Smooth muscle cell (in vitro differentiated cells): Measurements from ENCODE around the gene ZNF750. TPM values are rescaled to one million over a fixed set of nuclear protein-coding genes. Genes with fewer than 3 reads are reported as not detected.

Experiments
- DNase-seq: peaks from one replicate; lab custom pipeline; 2025; ENCODE audit not compliant: unreplicated experiment; lab: John Stamatoyannopoulos, UW
- H2AFZ ChIP-seq: fragments of 200-600 bp; sonication (generic); 2 replicates; pipeline ENCODE4 v1.6.0; 2016; ENCODE audit warnings: antibody characterized with exemption, low read depth, mild to moderate bottlenecking
- H3F3A ChIP-seq: fragments of 200-600 bp; sonication (generic); 2 replicates; pipeline ENCODE4 v1.6.0; 2017; ENCODE audit warnings: antibody characterized with exemption, low read depth
- H3K27ac ChIP-seq: fragments of 200-600 bp; sonication (generic); 2 replicates; pipeline ENCODE4 v1.5.1; 2016; ENCODE audit warnings: low read depth, mild to moderate bottlenecking
- H3K27me3 ChIP-seq: fragments of 200-600 bp; sonication (generic); 2 replicates; pipeline ENCODE4 v1.6.1; 2016; ENCODE audit warnings: low read depth, mild to moderate bottlenecking
- H3K36me3 ChIP-seq: fragments of 200-600 bp; sonication (generic); 2 replicates; pipeline ENCODE4 v1.5.1; 2016; ENCODE audit warnings: low read depth
- H3K4me1 ChIP-seq: fragments of 200-600 bp; sonication (generic); 2 replicates; pipeline ENCODE4 v1.5.1; 2016; ENCODE audit warnings: low read depth
- H3K4me2 ChIP-seq: fragments of 200-600 bp; sonication (generic); 2 replicates; pipeline ENCODE4 v1.6.0; 2016; ENCODE audit warnings: mild to moderate bottlenecking
- H3K4me3 ChIP-seq: fragments of 200-600 bp; sonication (generic); 2 replicates; pipeline ENCODE4 v1.5.1; 2016; ENCODE audit warnings: mild to moderate bottlenecking
- H3K79me2 ChIP-seq: fragments of 200-600 bp; sonication (generic); 2 replicates; pipeline ENCODE4 v1.6.0; 2016; ENCODE audit warnings: low read depth, mild to moderate bottlenecking
- H3K9ac ChIP-seq: fragments of 200-600 bp; sonication (generic); 2 replicates; pipeline ENCODE4 v1.6.0; 2016; ENCODE audit warnings: low read depth
- H3K9me3 ChIP-seq: fragments of 200-600 bp; sonication (generic); replicated peaks from 2 replicates; pipeline ENCODE4 v1.5.1; 2016; ENCODE audit warnings: low read depth
- H4K20me1 ChIP-seq: fragments of 200-600 bp; sonication (generic); 2 replicates; pipeline ENCODE4 v1.6.0; 2016; ENCODE audit warnings: low read depth
- WGBS: methylation state at CpG from one replicate; pipeline ENCODE4 v1.1.7; 2016; ENCODE audit warnings: low lambda C conversion rate; 5-methylcytosine and 5-hydroxymethylcytosine counted together
- polyA plus RNA-seq: library from polyadenylated mRNA; unstranded; fragments of >200 nt; fragmentation: Nextera tagmentation; extraction: Ambion mirVana; gene quantifications from 2 replicates; pipeline ENCODE4 v1.2.1, GENCODE V29; 2016
- total RNA-seq: library from RNA; depleted of rRNA; stranded (reverse); fragments of >200 nt; gene quantifications from 2 replicates; pipeline ENCODE4 v1.2.3, GENCODE V29; 2014
- TF ChIP-seq, protein P1 (sequence below): fragments of 200-600 bp; sonication (generic); IDR thresholded peaks from 2 replicates; pipeline ENCODE4 v1.5.1; 2017; ENCODE audit warnings: borderline replicate concordance, mild to moderate bottlenecking, antibody characterized with exemption; ENCODE audit not compliant: insufficient read depth, poor library complexity, severe bottlenecking

Gene ZNF750
- total and polyA plus RNA-seq, 2 experiments from 2014 or later = 0.93 to 7.1 TPM

DNA sequence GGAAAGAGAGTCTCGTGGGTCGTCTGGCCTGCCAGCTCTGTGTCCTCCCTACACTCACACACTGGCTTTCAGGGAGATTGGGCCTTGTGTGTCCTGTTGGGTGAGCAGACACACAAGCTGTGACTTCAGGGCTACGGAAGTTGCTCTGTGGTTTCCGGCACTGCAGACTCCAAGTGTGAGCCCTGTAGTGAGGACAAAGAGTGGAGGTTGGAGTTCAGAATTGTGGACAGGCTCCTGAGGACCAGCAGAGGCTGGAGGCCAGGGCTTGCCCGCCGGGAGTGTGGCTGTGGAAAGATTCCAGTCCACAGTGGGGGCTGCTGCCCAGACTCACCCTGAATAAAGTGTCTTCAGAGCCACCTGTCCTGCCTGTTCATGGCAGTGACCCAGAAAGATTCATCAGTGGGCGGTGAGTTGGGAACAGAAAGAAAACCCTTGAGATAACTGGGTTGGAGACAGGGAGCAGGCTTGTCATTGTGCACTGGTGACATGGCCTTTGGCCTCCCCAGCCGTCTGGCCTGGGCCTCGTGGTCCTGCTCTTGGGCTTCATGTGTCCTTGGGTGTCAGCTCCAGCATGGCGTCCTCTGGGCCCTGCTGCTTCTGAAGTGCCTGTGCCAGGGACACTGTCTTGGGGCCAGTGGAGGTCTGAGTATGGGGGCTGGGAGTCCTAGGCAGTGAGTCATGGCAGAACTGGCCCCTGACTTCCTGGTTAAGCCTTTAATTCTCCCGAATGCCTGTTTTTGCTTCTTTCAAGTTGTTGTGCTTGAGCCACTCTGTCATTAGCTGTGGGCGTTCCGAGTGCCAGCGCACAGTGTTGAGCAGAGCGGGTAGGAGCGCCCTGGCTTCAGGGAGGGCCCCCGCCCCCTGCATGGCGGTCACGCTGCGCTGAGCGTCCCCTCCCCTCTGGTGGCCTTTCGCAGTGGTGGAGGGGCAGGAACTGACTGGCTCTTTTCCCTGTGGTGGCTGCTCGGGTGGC, 19.9 kb upstream of the ZNF750 start:
- Histone ChIP-seq H2AFZ (no peak overlapping the region), H3K27me3 (no peaks in the 10 kb centered on the region), H3K4me2 (peak overlapping the region; percentile 79), H4K20me1 (no peaks in the 10 kb centered on the region), H3K4me1 (peaks cover 45% of the 10 kb centered on the region), H3K4me3 (no peak overlapping the region), H3K9me3 (no peaks in the 10 kb centered on the region), H3F3A (peaks cover 21% of the 10 kb centered on the region), H3K79me2 (no peaks in the 10 kb centered on the region), H3K9ac (peak overlapping the region; percentile 72), H3K36me3 (no peaks in the 10 kb centered on the region), H3K27ac (peak overlapping the region; percentile 91)
- peak; percentile 57 for DNase-seq
- 9% methylated on average over 21 of the region's 23 CpGs for WGBS
- TF ChIP-seq, protein P1, sequence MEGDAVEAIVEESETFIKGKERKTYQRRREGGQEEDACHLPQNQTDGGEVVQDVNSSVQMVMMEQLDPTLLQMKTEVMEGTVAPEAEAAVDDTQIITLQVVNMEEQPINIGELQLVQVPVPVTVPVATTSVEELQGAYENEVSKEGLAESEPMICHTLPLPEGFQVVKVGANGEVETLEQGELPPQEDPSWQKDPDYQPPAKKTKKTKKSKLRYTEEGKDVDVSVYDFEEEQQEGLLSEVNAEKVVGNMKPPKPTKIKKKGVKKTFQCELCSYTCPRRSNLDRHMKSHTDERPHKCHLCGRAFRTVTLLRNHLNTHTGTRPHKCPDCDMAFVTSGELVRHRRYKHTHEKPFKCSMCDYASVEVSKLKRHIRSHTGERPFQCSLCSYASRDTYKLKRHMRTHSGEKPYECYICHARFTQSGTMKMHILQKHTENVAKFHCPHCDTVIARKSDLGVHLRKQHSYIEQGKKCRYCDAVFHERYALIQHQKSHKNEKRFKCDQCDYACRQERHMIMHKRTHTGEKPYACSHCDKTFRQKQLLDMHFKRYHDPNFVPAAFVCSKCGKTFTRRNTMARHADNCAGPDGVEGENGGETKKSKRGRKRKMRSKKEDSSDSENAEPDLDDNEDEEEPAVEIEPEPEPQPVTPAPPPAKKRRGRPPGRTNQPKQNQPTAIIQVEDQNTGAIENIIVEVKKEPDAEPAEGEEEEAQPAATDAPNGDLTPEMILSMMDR = no peak

DNA sequence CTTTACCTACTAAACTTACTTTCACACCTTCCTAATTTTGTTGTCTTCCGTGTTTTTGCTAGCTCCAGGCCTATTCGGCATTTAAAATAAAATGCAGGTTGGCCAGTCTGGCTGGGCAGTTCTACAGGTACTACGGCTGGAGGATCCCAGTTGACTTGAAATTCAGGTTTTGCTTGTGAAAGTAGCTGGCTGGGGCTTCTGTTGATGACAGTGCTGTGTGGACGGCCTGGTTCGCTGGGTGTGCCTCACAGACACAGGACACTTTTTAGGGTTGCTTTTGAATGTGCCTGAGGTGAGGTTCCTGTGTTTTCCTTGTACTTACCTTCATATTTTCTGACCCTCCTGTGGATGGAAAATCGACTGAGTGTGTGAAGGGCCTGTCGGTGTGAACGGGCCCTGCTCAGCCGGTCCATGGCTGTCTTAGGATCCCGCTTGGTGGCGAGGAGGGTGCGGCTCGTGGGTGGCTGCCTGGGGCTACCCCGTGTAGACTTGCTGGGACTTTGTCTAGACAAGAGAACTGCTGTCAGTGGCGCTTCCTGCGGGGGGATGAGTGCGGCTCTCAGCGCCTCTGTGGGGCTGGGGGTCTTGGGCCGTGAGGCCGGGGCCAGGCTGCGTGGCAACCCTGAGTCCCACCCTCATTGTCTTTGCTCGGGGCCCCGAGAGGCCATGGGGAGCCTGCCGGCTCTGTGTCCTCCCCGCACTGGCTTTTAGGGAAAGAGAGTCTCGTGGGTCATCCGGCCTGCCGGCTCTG, 18.7 kb upstream of the ZNF750 start:
- H2AFZ ChIP-seq = no peak overlapping the region
- TF ChIP-seq, protein P1 = no peak
- peaks cover 34% of the 10 kb centered on the region for H3K4me1 ChIP-seq
- no peaks in the 10 kb centered on the region for H3K79me2 ChIP-seq
- DNase-seq = no peak
- peak overlapping the region; percentile 91 for H3K27ac ChIP-seq
- H3F3A ChIP-seq = peaks cover 16% of the 10 kb centered on the region
- 68% methylated on average over 26 of the region's 28 CpGs for WGBS
- peak overlapping the region; percentile 27 for H3K4me2 ChIP-seq
- H3K36me3 ChIP-seq = no peaks in the 10 kb centered on the region
- no peaks in the 10 kb centered on the region for H3K27me3 ChIP-seq
- H3K9ac ChIP-seq = peak overlapping the region; percentile 72
- H3K9me3 ChIP-seq = no peaks in the 10 kb centered on the region
- no peaks in the 10 kb centered on the region for H4K20me1 ChIP-seq
- H3K4me3 ChIP-seq = no peak overlapping the region

DNA sequence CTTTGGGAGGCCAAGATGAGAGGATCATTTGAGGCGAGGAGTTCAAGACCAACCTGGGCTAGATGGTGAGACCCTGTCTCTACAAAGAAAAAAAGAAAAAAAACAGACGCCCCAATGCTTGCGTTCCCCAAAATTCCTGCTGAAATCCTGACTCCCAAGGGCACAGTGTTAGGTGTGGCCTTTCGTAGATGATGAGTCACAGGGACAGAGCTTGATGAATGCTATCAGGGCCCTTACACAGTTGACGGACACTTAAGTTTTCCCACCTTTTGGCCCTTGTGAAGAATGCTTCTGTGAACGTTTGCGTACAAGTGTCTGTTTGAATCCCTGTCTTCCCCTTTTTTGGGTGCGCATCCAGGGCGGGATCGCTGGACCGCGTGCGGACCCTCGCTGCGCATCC, 16.5 kb upstream of the ZNF750 start:
- WGBS = 85% methylated on average over 15 of the region's 15 CpGs
- DNase-seq = no peak
- Histone ChIP-seq H3K9me3 (no peaks in the 10 kb centered on the region), H3K9ac (no peak overlapping the region), H2AFZ (no peak overlapping the region), H3K27ac (no peak overlapping the region), H4K20me1 (no peaks in the 10 kb centered on the region), H3F3A (peaks cover 13% of the 10 kb centered on the region), H3K4me1 (peaks cover 19% of the 10 kb centered on the region), H3K79me2 (no peaks in the 10 kb centered on the region), H3K4me2 (no peak overlapping the region), H3K27me3 (no peaks in the 10 kb centered on the region), H3K4me3 (no peak overlapping the region), H3K36me3 (no peaks in the 10 kb centered on the region)
- TF ChIP-seq, protein P1 = no peak
